ENCODE measurements around the gene MBTD1.
"Not testable (repeated sequence)": the region's sequence is repeated elsewhere in the genome, so short reads cannot be mapped to it uniquely, and the experiment has no call there.

MBTD1 gene

DNA sequence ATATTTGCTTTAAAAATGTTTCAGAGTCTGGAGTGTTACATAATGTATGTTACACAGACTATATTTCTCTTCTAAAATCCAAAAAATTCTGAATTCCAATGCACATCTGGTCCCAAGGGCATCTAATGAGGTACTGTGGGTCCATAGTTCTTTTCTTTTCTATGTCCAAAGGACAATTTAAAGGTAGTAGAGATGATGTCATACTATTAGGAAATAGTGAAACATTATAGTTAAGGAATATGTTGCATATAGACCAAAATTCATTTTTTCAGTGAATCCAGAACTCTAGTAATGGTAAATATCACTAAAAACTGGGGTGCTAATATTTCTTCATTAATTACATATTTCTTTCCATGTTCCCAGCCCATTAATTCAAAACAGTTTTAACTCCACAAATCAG is 70.7 kb downstream of the MBTD1 start:
- no peak for DNase-seq (ENCODE audit: low read depth in 3 of 3)

GRCh38 chr17:51188271-51188833 is 71.5 kb downstream of the MBTD1 start:
- no peak for DNase-seq (ENCODE audit: low read depth in 3 of 3)

- no peak for DNase-seq (ENCODE audit: low read depth in 3 of 3)
These were observed 74.0 kb downstream of the MBTD1 start for GRCh38 chr17:51185763-51186332.

DNA sequence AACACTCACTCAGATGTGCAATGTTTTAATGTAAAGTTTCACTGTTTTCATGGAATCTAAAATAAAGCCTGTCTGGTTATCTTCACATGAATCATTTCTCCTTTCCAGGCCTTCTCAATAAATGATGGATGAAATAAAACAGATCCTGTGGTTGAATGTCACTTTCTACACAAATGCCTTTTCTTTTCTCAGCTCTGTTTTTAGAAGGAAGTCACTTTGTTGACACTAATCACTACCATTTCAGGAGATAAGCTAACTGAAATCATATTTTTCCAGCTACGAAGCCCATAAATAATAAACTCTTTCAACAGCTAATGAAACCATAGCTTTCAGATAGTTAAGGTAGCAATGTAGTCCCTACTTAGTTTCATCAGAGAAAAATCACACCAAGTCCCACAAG is 75.7 kb downstream of the MBTD1 start:
- no peak for DNase-seq (ENCODE audit: low read depth in 3 of 3)

DNA sequence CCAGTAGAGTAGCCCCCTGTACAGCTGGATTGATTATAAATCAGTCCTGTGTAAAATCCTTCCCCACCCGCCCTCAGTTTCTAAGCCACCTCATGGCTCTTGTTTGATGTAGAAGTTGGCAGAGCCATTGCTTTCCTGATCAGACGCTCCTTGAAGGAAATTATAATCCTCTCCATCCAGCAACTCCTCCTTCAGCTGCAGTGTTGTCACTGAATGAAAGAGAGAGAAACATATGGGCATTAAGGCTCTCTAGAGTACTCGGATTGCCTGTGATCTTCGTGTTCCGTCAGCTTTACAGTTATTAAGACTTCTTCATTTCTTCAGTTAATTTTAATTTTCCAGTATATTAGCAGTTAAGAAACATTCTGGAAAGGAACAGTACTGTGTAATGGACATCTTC is 79.4 kb downstream of the MBTD1 start:
- no peak for DNase-seq (ENCODE audit: low read depth in 3 of 3)

DNA sequence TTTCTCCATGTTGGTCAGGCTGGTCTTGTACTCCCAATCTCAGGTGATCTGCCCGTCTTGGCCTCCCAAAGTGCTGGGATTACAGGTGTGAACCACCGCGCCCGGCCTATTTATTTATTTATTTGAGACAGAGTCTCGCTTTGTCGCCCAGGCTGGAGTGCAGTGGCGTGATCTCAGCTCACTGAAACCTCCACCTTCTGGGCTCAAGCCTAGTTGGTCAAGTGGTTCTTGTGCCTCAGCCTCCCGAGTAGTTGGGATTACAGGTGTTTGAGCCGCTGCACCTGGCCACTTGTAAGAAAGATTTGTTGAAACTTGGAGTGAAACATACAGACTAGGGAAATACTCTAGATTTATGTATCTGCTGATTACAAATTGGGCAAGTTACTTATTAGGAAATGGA is 87.8 kb downstream of the MBTD1 start:
- not testable (repeated sequence) for DNase-seq (ENCODE audit: low read depth in 3 of 3)

- no peak for DNase-seq (ENCODE audit: low read depth in 3 of 3)
These were observed 89.1 kb downstream of the MBTD1 start for GRCh38 chr17:51170736-51171135.

GRCh38 chr17:51169340-51169739 is 90.5 kb downstream of the MBTD1 start:
- DNase-seq (ENCODE audit: low read depth in 3 of 3): no peak

DNA sequence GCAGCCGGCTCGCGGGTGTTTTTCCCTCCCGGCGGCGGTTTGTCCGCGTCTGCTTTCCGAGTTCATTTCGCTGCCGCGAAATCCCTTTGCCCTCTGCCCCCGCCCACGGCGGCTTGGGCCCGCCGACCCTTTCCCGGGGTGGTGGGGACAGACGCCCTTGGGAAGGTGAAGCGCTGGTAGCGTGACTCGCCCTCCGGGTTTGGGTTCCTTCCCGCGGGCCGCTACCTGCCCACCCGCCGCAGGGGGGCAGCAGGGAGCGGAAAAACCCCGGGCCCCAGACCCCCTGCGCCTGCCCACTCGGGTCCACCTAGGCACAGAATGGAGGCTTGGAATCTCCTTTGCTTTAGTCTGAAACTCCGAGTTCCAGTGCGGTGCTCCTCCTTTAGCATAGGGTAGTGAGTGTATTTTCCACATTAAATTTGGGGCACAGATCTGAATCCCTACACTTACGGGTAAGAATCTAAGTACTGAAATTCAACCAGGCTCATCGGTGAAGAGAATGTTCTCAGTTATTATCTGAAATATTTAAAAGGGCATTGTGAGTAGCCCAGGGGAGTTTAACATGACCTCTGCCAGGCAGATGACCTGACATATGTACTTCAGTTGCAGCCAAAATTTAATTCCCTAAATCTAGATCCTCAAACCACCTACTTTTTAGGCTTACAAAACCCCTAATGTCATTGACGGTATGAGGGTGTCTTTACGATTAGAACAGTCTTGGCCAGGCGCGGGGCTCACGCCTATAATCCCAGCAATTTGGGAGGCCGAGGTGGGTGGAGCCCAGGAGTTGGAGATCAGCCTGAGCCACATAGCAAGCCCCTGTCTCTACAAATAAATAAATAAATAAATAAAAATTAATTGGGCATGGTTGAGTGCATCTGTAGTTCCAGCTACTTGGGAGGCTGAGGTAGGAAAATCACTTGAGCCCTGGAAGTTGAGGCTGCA is 92.6 kb downstream of the MBTD1 start:
- peak; percentile 49 to 63 (median 62) for DNase-seq (ENCODE audit: low read depth in 3 of 3)

- DNase-seq (ENCODE audit: low read depth in 3 of 3): peak; percentile 46 to 73 (median 60)
These were observed 93.5 kb downstream of the MBTD1 start, which contains the start of gene NME2 for GRCh38 chr17:51166198-51166986. NME2 (plus strand) TSS chr17:51166411; CDS start chr17:51166831, 420 bp downstream.

DNA sequence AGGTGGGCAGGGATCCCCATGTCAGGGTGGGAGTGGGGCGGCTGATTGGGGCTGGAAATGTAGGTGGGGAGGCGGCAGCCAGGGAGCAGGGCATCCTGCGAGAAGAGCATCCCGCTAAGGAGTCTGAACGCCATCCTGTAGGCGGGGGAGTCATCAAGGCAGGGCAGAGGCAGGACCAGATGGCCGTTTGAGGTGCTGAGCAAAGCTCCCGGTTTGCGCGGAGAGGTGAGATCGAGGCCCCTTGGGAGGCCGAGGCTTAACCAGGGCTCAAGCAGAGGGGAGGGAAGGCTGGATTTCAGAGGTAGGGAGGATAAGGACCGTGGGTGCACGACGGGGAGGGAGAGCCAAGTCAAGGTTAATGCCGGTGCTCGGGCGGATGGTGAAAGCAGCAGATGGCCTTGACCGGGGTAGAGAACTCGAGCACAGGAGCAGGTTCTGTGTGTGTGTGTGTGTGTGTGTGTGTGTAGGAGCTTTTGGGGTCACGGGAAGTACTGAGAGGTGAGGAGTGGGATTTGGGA is 94.1 kb downstream of the MBTD1 start:
- peak in 1 of 3 experiments; percentile 3 for DNase-seq (ENCODE audit: low read depth in 3 of 3)

DNA sequence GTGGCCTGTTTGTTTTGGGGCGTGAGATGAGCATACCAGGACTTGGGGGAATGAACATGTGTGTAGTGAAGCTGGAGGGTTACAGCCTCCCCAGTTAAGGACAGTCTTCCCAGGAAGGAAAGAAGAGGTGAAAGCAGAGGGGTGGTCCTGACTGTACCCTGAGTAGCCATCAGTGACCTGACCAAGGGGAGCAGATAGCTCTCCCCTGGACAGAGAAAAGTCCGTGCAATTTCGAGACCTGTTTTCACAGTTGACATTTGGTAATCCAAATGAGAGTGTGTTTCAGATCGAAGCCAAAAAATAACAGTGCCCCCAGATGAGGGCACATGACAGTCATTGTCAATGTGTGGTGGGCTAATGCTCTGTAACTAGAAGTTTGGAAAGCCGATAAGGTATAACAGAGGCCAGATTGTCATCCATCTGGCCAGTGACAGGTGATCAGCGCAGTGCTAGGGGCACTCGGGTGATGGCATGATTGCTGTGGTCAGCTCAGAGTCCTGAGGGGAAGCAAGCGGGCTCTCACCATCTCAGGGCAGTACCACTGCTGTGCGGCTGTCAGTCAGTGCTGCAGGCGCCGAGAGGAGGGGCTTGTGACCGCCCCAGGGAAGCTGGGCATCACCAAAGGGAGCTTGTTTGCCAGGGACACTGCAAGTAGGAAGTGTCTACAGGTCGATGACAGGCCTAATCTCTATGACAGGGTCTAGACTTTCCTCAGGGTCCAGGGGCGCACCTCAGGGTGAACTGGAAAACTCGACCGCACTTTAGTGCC is 94.8 kb downstream of the MBTD1 start:
- no peak for DNase-seq (ENCODE audit: low read depth in 3 of 3)

GRCh38 chr17:51161541-51161940 is 98.3 kb downstream of the MBTD1 start:
- DNase-seq (ENCODE audit: low read depth in 3 of 3): no peak

DNA sequence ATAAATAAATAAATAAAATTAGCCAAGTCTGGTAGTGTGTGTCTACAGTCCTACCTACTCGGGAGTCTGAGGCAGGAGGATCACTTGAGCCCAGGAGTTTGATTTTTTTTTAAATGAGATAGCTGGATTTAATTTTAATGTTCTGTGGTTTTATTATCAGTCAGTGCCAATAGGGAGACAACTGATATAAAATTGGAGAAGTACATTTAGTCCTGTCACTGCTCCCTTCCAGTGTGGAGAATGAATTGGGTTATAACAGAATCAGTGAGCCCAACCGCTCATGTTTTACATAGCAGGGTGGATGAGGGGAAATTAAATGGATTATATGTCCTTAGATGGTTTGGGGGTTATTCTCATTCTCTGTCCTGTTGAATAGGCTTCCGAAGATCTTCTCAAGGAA is 100.2 kb downstream of the MBTD1 start:
- no peak for DNase-seq (ENCODE audit: low read depth in 3 of 3)

DNA sequence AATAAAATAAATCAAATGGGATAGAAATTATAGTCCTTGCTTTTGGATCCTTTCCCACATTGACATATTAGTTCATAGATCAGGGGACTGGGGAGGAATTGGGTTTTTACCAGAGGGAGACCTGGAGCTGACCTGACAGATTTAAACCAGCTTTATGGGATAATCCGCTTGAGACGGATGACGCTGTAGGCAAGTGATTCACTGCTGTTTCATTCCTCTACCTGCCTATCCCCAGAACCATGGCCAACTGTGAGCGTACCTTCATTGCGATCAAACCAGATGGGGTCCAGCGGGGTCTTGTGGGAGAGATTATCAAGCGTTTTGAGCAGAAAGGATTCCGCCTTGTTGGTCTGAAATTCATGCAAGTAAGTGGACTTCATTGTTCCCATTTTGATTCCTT is 104.4 kb downstream of the MBTD1 start:
- DNase-seq (ENCODE audit: low read depth in 3 of 3): no peak

DNA sequence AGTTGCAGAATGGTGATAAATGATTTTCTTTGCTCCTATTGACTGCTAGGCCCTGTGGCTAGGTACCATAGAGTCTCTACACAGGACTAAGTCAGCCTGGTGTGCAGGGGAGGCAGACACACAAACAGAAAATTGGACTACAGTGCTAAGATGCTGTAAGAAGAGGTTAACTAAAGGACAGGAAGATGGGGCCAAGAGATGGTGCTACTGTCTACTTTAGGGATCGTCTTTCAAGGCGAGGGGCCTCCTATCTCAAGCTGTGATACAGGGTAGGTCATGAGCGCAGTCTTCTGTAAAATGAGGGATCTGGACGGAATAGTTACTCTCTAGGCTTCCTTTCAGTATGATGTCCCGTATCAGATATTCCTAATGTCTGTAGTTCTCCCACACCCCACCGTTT is 105.7 kb downstream of the MBTD1 start:
- no peak for DNase-seq (ENCODE audit: low read depth in 3 of 3)

DNA sequence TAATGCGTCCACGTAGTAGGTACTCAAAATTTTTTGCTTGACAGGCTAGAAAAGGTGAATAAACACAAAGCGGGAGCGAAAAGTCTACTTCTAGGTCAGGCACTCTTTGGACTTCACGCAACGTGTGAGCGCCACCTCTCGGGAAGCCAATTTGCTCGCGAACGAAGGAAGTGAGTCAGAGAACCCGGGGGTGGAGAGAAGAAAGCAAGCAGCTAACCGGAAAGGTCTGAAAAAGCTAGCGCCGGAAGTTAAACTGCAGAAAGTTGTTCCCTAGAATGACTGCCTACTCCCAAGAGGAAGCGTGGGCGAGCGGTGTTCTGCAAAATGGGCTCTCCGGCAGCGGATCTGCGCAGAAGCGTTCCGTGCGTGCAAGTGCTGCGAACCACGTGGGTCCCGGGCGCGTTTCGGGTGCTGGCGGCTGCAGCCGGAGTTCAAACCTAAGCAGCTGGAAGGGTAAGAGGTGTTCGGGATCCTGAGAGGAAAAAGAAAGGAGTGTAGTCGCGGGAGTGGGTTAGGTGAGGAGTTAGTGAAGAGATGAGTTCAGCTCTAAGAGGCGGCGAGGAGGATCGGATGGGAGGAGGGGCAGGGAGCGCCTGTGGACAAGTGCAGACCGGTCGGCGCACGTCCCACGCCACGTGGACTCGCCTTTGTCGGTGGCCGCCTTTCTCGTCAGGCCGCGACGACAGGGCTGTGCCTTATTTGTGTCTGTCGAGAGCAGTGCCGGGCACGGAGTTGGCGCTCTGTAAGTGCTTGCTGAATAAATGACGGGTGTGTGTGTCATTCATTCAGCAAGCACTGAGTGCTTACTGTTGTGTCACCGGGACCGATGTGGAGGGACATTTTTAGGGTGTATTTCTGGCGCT is 106.4 kb downstream of the MBTD1 start, which contains the start of gene NME1:
TSS of gene NME1 (plus strand) at position 350 of the 863 bp plus-strand sequence. CDS start 2,096 bp downstream, outside the sequence.
- peak; percentile 94 to 98 (median 96) for DNase-seq (ENCODE audit: low read depth in 3 of 3)

GRCh38 chr17:51152766-51153209 is 107.1 kb downstream of the MBTD1 start:
- no peak for DNase-seq (ENCODE audit: low read depth in 3 of 3)

GRCh38 chr17:51150932-51151331 is 108.9 kb downstream of the MBTD1 start:
- DNase-seq (ENCODE audit: low read depth in 3 of 3): no peak

DNA sequence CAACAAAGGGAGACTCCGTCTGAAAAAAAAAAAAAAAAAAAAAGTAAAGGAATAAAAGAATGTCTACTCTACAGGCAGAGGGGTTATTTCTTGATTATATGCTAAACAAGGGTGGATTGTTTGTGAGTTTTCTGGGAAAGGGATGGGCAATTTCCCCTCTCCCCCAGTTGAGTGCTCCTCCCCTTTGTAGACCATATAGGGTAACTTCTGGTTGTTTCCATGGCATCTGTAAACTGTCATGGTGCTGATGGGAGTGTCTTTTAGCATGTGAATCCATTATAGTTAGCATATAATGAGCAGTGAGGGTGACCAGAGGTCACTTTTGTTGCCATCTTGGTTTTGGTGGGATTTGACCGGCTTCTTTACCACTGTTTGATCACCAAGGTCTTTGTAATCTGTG is 110.7 kb downstream of the MBTD1 start:
- DNase-seq (ENCODE audit: low read depth in 3 of 3): no peak

Data from stimulated activated CD4-positive, alpha-beta T cell treated with anti-CD3 and anti-CD28 coated beads, TNF-alpha, amount 100 ng/mL, for 4 hours (primary cell).